Activated T-cell treated with anti-CD3 and anti-CD28 coated beads for 4 hours (primary cell): ENCODE results near the gene CXXC4.

Experiments used
- DNase-seq: peaks from one replicate; pipeline ENCODE4 v3.0.0-alpha.2; 2020

CXXC4 gene

GRCh38 chr4:104488151-104488550 is 6.5 kb downstream of the CXXC4 start:
- no peak for DNase-seq

- DNase-seq, result no peak
Measured at GRCh38 chr4:104486716-104487504, 7.8 kb downstream of the CXXC4 start.

DNA sequence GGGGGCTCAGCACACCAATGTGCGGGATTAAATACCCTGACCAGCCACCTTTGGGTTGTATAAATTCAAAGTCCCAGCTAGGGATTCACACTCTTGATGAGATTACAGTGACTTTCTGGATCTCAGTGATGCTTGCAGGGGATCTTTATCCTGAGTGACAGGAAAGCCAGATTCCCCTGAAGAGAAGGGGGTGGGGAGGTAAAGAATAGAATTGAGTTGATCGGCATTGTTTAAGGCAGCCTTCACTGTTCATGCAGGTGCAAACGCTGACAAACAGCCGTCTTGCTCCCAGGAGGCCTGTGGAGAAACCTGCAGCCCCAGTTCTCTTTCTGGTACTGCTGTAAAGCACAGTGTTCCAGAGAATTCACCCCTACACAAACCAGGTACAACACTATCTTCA is 19.0 kb downstream of the CXXC4 start:
- no peak for DNase-seq

- DNase-seq, result no peak
Measured at GRCh38 chr4:104472766-104473165, 21.9 kb downstream of the CXXC4 start.

DNA sequence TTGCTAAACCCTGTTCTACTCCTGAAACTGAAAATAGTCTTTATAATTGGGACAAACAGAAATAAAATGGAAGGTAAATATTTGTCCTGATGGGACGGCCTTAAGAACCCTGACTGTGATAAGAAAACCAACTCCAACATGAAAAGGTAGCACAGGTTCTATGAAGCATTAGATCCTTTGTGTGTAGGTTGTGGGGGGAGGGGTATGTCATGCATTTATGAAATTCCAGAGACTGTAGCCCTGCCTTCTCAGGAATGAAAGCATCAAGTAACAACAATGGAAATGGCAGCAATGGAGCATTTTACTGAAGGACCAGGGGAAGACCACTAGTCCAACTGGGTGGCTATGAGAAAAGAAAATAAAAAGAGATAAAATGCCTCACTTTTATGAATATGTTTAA is 23.9 kb downstream of the CXXC4 start:
- no peak for DNase-seq

- DNase-seq, result no peak
Measured at GRCh38 chr4:104469794-104470193, 24.9 kb downstream of the CXXC4 start.

DNA sequence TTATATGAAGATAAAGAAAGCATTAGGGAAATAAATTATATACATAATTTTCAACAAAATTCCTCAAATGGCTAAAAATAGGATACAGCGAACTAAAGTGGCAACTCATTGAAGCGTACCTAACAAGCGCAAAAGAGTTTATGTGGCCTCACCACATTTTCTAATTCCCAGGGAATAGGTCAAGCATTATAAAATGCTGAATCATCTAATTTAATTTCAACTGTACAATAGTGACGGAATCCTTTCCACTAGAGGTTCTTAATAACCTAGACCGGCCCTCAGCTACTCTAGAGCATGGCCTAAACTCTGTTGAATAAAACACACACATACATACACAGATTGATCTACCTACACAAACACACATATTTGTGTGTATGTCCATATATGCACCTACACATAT is 29.1 kb downstream of the CXXC4 start:
- no peak for DNase-seq

- DNase-seq, result no peak
Measured at GRCh38 chr4:104465201-104465600, 29.5 kb downstream of the CXXC4 start.

GRCh38 chr4:104462641-104463040 is 32.1 kb downstream of the CXXC4 start:
- DNase-seq, result no peak

GRCh38 chr4:104457308-104457981 is 37.2 kb downstream of the CXXC4 start:
- DNase-seq, result no peak

DNA sequence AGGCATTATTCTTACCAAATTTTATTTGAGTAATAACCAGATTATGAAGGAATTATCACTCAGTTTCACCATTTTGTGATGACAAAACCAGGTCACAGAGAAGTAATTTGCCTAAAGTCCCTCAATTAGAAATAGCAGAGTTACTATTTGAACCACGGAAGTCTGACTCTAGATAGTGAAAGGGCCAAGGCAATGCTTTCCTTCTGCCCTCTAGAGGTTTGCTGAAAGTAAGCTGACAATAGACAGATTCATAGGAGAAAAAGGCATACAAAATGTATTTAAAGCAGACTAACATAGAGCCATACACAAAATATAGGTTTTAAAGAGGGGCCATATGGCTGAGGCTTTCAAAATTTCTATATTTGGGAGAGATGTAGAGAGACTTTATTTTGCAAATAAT is 43.1 kb downstream of the CXXC4 start:
- no peak for DNase-seq

DNA sequence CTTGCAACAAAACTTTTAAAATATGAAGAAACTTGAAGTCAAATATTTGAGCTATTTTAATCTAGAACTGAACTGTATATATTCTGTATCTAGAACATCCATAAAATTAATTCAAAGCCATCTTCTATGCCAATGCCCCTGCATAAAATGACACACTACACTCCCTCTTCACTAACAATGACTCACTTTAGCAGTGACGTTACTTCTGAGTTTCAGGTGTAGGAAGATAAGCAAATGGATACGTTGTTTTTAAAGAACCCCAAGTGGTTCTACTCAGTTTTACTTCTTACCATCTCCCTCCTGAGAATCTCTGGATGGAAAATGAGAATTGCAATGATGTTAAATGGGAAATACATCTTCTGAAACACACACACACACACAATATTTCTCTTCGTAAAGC is 45.2 kb downstream of the CXXC4 start:
- no peak for DNase-seq

DNA sequence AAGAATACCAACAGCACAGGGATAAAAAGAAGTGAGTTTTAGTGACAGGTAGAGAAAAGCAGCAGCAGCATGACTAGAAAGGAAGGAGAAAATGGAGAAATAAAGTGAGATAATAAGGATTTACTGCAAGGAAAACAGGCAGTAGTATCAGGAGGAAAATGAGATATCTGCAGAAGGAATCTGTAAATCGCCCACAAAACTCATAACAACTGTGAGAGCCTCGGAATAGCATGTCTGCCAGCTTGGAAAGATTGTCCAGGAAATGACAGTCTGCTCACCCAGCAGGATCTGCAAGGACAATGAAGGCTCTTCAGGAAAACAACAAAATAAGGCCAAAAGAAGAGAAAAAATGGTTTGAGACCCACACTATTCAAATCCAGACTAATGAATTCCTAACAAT is 47.4 kb downstream of the CXXC4 start:
- no peak for DNase-seq

GRCh38 chr4:104446431-104447278 is 48.0 kb downstream of the CXXC4 start:
- DNase-seq, result no peak

DNA sequence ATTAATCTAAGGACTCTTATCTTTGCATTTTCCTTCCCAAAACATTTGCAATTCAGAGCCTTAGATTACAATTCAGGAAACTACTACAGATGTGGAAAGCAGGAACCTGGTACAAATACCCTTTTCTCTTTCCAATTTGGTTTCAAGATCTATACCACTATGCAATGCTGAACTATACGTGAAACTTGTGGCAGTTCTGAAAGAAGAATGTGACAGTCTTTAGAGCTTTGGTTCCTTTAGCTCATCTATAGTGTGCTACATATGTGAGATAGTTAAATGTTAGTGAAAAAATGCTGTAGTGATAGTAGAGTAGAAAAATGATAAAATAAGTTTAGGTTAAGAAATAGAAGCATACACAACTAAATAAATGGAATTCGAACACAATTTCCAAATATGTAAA is 50.0 kb downstream of the CXXC4 start:
- DNase-seq, result no peak

DNA sequence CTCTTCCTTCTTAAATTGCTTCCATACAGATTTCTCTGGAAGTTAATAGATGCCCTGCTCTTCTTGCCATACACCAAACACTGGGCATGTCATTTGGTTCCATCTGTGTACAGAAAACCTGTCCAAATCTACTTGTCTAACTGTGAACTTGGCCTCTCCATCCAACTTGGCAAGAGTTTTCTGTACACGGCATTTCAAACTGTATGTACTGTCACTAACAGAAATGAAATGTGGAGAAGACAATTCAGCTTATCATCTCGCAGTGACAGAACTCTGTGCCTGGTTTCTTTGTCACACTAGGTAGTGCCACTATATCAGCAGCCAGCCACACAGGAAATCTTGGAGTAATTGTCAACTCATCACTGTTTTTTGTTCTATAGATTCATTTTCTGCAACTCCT is 58.2 kb downstream of the CXXC4 start:
- no peak for DNase-seq

DNA sequence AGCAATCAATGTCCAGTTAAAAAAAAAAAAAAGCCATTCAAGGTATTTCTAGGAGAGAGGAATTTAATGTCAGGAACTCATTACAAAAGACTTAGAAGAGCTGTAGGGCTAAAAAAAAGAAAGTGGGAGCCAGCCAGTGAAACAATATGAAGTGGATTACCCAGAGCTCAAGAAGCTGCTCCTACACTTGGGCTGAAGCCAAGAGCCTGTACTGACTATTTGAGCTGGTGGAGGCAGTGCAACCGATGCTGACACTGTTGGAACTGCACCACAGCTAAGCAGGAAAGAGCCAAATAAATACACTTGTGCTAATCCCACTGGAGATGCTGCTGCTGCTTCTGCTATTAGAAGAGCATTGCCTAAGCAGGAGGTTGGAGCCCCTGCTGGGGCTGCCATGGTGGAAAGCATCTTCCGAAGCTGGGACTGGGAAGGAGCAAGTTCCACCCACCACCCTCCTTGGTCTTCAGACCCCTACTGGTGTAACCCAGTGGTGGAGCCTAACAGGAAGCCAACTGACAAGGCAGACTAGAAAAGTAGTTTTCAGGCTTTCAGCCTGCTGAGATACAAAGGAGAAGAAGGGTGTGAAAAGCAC is 65.4 kb downstream of the CXXC4 start:
- no peak for DNase-seq

DNA sequence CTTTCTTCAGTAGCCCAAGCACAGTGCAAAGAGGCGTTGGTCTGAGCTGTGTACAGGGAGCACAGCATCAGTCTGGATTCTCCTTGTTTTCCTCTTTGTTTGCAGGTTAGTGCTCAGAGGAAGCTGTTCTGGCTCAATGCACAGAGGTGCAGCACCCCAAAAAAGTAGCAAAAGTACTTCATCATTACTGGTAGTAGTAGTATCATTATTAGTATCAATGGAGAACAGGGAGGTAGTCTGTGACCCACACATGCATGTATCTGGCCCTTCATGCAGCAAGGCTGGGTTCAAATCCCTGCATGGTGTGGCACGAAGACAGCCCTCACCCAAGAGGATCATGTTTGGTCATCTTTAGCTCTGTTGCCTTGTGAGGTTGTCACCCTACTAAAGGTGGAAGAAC is 68.7 kb downstream of the CXXC4 start:
- no peak for DNase-seq

- DNase-seq, result no peak
Measured at GRCh38 chr4:104424989-104425388, 69.7 kb downstream of the CXXC4 start.

GRCh38 chr4:104424475-104424941 is 70.2 kb downstream of the CXXC4 start:
- DNase-seq, result no peak

- DNase-seq, result no peak
Measured at GRCh38 chr4:104421566-104421965, 73.1 kb downstream of the CXXC4 start.

- DNase-seq, result no peak
Measured at GRCh38 chr4:104420766-104421165, 73.9 kb downstream of the CXXC4 start.
